AG04449 (cell line): Measurements from ENCODE around the gene GDI1.

Experiments
- CTCF ChIA-PET: fragments of 350-600 bp; formaldehyde crosslinking; extraction: SDS; loops from one replicate; lab custom pipeline; 2021; ENCODE audit warnings: antibody characterized with exemption; lab: Yijun Ruan, JAX
- POLR2A ChIA-PET: fragments of 400-600, 350-600 bp; formaldehyde crosslinking; extraction: SDS; loops from one replicate; lab custom pipeline; 2020; ENCODE audit warnings: antibody characterized with exemption, inconsistent platforms; lab: Yijun Ruan, JAX
- DNase-seq: peaks from one replicate; pipeline ENCODE4 v3.0.0-alpha.2; 2010; ENCODE audit warnings: low read depth, low spot score
- H3K4me3 ChIP-seq: 2 replicates; pipeline ENCODE4 v1.5.1; 2011; ENCODE audit warnings: low read depth, mild to moderate bottlenecking, control low read depth, low read length
- TF ChIP-seq, protein P1 (sequence below): IDR thresholded peaks from one replicate; pipeline ENCODE4 v1.5.1; 2011; ENCODE audit warnings: mild to moderate bottlenecking, moderate library complexity, low read length, control low read depth, inconsistent platforms; ENCODE audit not compliant: insufficient read depth; ENCODE audit errors: missing control alignments

GDI1 gene

DNA sequence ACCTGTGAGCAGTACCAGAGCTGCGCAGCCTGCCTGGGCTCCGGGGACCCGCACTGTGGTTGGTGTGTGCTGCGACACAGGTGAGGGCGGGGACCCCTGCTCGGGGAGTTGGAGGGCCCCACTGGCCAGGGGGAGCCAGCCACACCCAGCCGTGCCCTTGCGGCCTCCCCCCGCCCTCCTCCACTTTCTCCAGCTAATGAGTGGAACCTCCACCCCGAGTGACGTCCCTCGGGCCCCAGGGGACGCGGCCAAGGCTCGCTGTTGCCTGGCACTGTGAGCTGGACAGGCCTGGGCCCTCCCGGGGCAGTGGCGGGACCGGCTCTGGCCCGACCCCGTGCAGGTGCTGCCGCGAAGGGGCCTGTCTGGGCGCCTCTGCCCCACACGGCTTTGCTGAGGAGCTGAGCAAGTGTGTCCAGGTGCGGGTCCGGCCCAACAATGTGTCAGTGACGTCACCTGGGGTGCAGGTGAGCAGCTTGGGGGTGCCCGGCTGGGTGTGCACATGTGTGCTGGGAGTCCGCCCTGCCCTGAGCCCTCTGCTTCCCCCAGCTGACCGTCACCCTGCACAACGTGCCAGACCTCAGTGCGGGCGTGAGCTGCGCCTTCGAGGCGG lies 26.8 kb downstream of the GDI1 start:
- DNase-seq: no peak
- CTCF ChIA-PET: no interaction called here
- POLR2A ChIA-PET: interaction anchor here (0.7 to 0.9 kb wide), 2 partner anchors 9 to 11 kb away, joined by 3 read pairs; no protein-coding TSS in a partner anchor
- H3K4me3 ChIP-seq: no peak overlapping the region
- TF ChIP-seq, protein P1, sequence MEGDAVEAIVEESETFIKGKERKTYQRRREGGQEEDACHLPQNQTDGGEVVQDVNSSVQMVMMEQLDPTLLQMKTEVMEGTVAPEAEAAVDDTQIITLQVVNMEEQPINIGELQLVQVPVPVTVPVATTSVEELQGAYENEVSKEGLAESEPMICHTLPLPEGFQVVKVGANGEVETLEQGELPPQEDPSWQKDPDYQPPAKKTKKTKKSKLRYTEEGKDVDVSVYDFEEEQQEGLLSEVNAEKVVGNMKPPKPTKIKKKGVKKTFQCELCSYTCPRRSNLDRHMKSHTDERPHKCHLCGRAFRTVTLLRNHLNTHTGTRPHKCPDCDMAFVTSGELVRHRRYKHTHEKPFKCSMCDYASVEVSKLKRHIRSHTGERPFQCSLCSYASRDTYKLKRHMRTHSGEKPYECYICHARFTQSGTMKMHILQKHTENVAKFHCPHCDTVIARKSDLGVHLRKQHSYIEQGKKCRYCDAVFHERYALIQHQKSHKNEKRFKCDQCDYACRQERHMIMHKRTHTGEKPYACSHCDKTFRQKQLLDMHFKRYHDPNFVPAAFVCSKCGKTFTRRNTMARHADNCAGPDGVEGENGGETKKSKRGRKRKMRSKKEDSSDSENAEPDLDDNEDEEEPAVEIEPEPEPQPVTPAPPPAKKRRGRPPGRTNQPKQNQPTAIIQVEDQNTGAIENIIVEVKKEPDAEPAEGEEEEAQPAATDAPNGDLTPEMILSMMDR: no peak

DNA sequence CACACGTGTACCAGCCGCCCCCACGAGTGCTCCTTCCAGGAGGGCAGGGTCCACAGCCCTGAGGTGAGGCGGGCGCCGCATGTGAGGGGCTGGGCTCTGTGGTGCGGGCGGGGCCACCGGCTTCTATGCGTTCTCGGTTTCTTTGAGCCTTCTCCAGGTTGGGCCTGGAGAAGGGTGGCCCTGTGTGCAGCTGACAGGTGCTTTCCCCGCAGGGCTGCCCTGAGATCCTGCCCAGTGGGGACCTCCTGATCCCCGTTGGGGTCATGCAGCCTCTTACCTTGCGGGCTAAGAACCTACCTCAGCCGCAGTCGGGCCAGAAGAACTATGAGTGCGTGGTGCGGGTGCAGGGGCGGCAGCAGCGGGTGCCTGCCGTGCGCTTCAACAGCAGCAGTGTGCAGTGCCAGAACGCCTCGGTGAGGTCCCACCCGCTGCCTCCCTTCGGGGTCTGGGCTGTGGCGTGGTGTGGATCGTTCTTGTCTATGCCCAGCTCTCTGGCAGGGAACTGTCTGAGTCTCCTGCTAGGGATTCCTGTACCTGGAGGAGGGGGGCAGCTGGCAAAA lies 27.9 kb downstream of the GDI1 start:
- ChIA-PET CTCF (no interaction called here), POLR2A (no interaction called here)
- no peak overlapping the region for H3K4me3 ChIP-seq
- TF ChIP-seq, protein P1: no peak
- DNase-seq: no peak

DNA sequence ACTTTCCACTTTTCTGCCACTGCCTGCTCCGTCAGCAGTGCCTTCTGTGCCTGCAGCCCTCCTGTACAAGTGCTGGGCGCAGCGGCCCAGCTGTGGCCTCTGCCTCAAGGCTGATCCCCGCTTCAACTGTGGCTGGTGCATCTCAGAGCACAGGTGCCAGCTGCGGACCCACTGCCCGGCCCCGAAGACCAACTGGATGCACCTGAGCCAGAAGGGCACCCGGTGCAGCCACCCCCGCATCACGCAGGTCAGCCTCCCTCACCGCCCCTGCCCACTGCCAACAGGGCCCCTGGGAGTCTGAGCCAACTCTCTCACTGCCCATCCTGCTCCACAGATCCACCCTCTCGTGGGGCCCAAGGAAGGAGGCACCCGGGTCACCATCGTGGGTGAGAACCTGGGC lies 28.6 kb downstream of the GDI1 start:
- TF ChIP-seq, protein P1: no peak
- CTCF ChIA-PET: no interaction called here
- no peak for DNase-seq
- no peak overlapping the region for H3K4me3 ChIP-seq
- POLR2A ChIA-PET: no interaction called here

DNA sequence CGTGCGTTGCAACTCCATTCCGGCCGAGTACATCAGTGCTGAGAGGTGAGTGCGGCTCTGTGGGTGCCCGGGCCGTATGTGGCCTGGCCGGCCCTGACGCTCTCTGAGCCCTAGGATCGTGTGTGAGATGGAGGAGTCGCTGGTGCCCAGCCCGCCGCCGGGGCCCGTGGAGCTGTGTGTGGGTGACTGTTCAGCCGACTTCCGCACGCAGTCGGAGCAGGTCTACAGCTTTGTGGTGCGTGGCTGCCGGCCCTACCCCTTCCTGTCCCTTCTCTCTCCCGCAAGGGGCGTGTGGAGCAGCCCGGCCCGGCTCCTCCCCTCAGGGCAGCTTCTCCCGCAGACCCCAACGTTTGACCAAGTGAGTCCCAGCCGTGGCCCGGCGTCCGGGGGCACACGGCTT lies 29.1 kb downstream of the GDI1 start:
- ChIA-PET CTCF (interaction anchor here (1.3 kb wide), 1 partner anchor 11 kb away, joined by 3 read pairs; no protein-coding TSS in a partner anchor), POLR2A (interaction anchor here (0.9 kb wide), 1 partner anchor 13 kb away, joined by 4 read pairs; the partner anchor contains the start of gene LAGE3)
- TF ChIP-seq, protein P1: no peak
- no peak overlapping the region for H3K4me3 ChIP-seq
- no peak for DNase-seq

DNA sequence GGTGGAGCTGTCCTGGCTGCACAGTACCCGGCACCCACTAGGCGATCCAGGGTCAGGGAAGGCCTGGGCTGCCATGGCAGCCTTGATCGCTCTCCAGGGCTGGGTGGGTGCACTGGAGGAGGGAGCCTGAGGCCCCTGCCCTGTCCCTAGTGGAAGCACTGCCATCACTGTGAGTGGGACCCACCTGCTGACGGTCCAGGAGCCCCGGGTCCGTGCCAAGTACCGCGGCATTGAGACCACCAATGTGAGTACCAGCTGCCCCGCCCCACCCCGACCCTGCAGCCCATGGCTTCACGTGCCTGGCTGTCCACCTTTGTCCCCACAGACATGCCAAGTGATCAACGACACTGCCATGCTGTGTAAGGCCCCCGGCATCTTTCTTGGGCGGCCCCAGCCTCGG lies 30.0 kb downstream of the GDI1 start:
- no peak for DNase-seq
- ChIA-PET CTCF (interaction anchor here (1.3 kb wide), 1 partner anchor 11 kb away, joined by 3 read pairs; no protein-coding TSS in a partner anchor), POLR2A (no interaction called here)
- H3K4me3 ChIP-seq: no peak overlapping the region
- TF ChIP-seq, protein P1: no peak

DNA sequence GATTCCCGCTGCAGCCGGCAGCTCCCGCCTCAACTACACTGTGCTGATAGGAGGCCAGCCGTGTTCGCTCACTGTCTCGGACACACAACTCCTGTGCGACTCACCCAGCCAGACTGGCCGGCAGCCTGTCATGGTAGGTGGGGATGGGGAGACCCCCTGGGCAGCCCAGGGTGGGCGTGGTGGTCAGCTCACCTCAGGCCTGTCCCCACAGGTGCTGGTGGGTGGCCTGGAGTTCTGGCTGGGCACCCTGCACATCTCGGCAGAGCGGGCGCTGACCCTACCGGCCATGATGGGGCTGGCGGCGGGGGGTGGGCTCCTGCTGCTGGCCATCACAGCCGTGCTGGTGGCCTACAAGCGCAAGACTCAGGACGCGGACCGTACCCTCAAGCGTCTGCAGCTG lies 30.6 kb downstream of the GDI1 start:
- ChIA-PET CTCF (interaction anchor here (1.3 kb wide), 1 partner anchor 10 kb away, joined by 3 read pairs; no protein-coding TSS in a partner anchor), POLR2A (interaction anchor here (1.4 kb wide), 1 partner anchor 8 kb away, joined by 8 read pairs; no protein-coding TSS in a partner anchor)
- H3K4me3 ChIP-seq: no peak overlapping the region
- TF ChIP-seq, protein P1: no peak
- DNase-seq: no peak
